Occipital lobe (tissue), 2 donors: ENCODE results near the gene MINDY1. TPM values are rescaled to one million over a fixed set of nuclear protein-coding genes. Genes with fewer than 3 reads are reported as not detected.
A peak's percentile ranks its signal among the peaks of the same experiment; 100 is the strongest.

ENCODE experiments used
- DNase-seq: peaks from one replicate; lab custom pipeline; 2025; lab: John Stamatoyannopoulos, UW
- total RNA-seq: library from RNA; depleted of rRNA; stranded (reverse); fragments of >200 nt; gene quantifications from one replicate; pipeline ENCODE4 v1.2.3, GENCODE V29; 2014

MINDY1 gene
- total RNA-seq, 1 donor from 2014 or later, result 10.5 TPM

DNA sequence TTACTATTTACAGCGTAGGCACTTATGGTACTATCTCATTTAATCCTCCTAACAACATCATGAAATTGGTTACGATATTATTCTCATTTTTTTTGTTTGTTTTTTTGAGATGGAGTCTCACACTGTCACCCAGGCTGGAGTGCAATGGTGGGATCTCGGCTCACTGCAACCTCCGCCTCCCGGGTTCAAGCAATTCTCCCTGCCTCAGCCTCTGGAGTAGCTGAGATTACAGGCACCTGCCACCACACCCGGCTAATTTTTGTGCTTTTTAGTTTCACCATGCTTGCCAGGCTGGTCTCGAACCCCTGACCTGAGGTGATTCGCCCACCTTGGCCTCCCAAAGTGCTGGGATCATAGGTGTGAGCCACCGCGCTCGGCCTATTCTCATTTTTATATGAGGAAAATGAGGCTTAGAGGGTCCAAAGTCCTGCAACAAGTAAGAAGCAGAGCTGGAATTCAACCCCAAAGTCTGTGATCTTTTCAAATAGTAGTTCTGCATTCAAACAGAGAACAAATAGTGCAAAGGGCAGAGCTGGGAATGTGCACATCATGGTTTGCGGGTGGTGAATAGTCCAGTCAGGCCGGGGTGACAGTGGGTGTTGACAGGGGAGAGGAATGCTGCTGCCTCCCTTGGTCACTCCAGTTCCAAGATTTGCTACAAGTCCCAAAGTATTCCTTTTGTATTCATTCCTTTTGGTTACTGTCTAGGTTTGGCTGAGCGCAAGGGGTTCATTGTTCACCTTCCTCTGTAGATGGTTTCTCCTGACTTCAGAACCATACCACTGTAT, 6.2 kb upstream of the MINDY1 start:
- DNase-seq, result no peak

GRCh38 chr1:151011154-151011850, 4.6 kb upstream of the MINDY1 start:
- DNase-seq, result no peak

- no peak for DNase-seq
Measured at GRCh38 chr1:151010346-151010726, 3.6 kb upstream of the MINDY1 start.

DNA sequence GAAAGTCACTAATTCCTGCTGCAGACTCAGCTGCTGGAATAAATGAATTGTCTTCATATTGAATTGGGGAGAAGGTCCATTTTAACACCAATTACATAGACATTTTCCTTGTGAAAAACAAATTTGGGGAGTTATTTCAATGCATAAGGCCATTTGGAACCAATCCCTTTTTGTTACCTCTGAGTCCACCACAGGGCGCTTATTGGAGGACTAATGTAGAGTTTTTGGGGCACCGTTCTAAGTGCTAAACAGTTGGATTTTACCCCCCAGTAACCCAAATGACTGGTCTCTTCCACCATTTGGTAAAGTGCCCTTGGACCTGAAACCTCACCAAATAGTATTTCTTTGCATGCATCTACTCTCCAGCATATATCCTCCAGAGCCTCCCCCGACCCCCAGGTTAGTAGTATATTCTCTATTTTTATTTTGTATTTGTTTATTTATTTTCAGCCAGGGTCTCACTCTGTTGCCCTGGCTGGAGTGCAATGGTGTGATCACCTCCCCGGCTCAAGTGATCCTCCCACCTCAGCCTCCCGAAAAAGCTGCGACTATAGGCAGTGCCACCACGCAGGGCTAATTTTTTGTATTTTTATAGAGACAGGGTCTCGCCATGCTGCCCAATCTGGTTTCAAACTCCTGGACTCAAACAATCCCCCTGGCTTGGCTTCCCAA, 3.1 kb upstream of the MINDY1 start:
- DNase-seq, result no peak

DNA sequence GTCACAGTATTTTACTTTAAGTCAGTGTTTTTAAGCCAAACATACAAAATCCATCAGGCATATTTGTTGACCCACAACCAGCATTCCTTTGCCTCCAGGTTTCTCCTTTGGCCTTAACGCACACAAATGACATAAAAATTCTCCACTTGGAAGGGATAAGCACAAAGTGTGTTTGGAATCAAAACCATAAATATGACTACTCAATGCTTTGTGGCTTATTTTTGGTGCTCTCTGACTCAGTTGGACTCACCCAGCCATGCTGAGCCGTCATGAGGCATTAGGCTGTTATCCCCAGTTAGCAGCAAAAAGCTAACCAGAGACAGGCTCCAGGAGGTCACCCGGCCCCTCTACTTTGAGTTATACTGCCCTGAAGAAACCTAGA, 2.5 kb upstream of the MINDY1 start:
- DNase-seq, result no peak

DNA sequence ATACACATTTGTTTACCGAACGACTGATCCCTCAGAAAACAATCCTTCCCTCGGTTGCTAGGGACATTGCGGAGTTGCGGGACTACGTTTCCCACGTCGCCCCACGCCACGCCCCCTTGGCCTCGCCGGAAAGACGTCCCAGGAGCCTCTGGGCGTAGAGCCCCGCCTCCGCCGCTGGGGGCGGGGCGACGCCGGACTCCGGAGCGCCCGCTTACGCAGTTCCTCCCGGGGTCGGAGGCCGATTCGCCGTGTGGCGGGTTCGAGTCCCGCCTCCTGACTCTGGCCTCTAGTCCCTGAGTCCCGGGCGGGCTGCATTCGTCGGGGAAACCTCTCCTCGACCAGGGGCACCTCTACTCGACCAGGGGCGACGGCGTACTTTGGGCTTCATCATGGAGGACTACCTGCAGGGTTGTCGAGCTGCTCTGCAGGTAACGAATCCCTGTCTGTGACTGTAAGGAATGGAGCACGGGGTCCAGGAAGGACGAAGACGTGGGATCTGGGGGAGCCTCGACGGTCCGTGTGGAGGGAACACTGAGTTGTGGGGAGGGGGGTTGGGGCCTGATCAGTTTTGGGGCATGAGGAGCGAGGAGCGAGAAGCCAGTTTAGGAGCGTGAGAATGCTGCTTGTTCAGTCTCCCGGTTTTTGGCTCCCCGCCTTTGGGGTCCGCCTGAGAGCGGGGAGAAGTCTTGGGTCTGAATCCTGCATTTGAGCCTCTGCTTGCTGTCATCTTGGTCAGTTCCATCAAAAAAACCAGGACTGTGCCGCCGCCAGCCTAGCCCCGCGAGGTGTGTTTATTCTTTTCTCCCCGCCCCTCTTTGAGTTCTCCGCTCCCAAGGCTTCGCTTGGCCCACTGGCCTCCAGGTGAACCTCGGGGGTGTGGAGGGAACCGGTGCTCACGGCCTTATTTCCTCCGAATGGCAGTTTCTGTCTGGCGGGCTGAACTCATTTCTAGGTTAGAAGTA, 1.8 kb upstream of the MINDY1 start, which contains the start of gene PRUNE1:
TSS of gene PRUNE1 (plus strand) at position 206 of the 962 bp plus-strand sequence. CDS start at position 390, 184 bp downstream.
- DNase-seq, result peak; percentile 90

GRCh38 chr1:151007853-151008243, 1.1 kb upstream of the MINDY1 start:
- no peak for DNase-seq

- DNase-seq, result no peak
Measured at GRCh38 chr1:151005729-151006319, 878 bp downstream of the MINDY1 start.

DNA sequence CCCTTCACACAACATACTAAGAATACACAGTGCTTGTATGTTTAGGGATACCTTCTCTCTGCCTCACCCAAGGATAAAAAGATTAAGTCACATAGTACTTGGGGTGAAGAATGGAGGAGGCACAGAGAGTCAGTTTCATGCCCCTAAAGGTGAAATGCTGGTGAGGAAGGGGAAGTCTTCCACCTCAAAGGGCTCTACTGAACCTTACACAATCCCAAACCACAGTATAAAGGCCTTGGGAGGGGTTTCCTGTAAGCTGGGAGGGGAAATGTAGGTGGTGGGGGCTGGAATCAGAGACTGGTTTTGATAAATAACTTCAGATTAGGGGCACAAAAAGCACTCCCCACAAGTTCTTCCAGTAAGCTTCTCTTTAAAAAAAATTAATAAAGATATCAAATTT, 3.5 kb downstream of the MINDY1 start:
- no peak for DNase-seq

DNA sequence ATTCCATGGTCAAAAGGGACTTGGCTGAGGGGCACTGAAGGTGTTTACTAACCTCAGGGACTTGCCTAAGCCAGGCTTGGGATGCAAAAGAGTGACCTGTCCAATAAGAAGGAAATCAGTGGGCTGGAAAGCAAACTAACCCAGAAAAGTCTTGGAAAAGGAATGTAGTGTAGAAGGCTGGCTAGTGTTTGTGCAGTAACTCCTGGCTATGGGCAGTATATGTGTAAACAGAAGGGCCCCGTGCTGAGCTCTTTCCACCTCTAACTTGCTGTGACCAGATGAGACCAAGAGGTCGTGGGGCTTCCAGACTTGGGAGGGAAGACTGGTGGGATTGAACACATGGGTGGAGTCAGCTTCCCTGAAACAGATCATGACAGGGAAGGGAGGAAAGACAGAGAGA, 4.1 kb downstream of the MINDY1 start:
- no peak for DNase-seq

GRCh38 chr1:151002051-151002450, 4.7 kb downstream of the MINDY1 start:
- DNase-seq, result no peak

DNA sequence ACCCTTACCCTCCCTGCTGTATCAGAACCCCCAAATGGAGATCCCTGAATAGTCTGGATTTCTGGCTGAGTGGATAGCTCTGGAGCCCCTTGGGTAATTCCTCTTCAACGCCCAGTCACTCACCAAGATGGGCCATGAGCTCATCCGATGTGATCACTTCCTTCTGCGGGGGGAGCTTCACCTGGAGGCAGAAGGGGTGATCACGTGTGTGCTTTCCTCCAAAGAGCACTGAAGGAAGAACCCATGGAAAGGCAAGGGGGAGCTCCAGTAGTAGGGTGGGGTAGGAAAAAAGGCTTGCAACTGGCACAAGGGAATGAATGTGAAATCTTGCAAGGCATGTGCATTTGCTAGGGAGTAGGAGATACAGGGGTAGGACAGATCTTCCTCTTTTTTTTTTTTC, 5.1 kb downstream of the MINDY1 start:
- no peak for DNase-seq

DNA sequence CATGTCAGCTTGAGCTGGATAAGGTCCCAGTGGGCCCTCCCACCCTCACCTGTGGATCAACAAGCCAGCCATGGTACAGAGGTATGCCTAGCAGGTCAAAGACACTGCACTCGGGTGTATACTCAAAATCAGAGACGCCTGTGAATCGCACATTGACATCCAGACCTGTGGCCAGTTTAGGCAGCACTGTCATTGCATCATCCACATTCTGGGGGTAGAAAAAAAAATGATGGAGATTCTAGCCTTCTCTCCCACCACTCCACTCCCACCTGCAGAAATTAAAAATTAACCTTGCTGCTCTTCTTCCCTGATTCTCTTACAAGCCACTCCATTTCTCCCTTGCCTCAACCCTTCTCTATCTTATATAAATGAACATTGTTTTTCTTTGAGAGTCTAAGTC, 6.3 kb downstream of the MINDY1 start:
- no peak for DNase-seq

GRCh38 chr1:150999926-151000325, 6.8 kb downstream of the MINDY1 start:
- no peak for DNase-seq

- DNase-seq, result no peak
Measured at GRCh38 chr1:150999051-150999674, 7.5 kb downstream of the MINDY1 start.

- DNase-seq, result no peak
Measured at GRCh38 chr1:150997949-150998348, 8.8 kb downstream of the MINDY1 start.

DNA sequence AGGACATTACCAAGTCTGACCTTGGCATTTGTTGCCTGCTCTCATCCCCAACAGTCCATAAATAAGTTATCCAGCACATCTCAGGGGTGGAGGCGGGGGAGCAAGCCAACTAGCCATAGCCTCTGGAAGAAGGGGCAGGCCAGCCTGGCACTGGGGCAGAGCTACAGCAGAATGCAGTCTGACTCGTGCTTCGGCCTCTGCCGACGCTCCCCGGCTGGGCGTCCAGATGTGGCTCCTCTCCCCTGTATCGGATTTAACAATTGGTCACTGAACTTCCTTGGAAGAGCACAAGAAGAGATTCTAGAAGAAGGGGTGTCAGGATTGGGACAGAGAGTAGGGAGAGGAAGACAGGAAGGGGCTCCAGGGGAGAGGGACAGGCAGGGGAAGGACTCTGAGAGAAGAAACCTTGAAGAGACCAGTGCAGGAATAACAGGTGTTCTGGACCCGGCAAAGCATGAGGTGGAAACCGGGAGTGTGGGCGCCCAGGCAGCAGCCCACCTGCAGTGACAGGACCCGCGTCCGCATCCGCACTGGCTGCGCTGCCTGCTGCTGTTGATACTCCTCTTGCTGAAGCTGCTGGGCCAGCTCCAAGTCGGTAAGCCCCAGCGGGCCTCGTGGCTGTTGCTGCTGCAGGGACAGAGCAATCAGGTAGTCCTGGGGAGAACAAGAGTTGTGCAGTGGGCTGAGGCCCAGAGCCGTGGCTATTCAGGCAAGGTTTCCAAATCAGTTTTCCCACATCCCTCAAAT, 9.4 kb downstream of the MINDY1 start:
- no peak for DNase-seq

- peak; percentile 14 for DNase-seq
Measured at GRCh38 chr1:150995896-150996295, 10.8 kb downstream of the MINDY1 start.

GRCh38 chr1:150995460-150995859, 11.2 kb downstream of the MINDY1 start:
- DNase-seq, result no peak

DNA sequence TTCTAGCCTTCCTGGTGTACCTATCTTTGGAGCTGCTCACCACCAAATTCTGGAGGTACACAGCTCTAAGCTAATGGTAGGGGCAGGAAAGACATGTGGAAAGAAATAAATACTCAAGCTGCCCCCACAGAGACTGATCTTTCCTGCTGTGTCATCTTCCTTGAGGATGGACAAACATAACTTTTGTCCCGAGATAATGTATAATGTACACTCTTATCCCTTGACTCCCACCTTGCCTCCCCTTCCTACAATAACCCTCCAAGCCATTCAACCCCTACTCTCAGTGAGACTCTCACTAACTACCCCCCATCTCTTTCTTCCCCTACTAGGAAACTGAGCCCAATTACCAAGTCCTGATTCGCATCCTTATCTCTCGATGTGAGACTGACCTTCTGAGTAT, 12.5 kb downstream of the MINDY1 start:
- DNase-seq, result no peak
